GM23248 (cell line): ENCODE measurements around the gene SRPK2.

Experiments
- EZH2 ChIP-seq: fragments of 200-600 bp; sonication (generic); IDR thresholded peaks from 2 replicates; pipeline ENCODE4 v1.6.1; 2018; ENCODE audit warnings: antibody characterized with exemption, mild to moderate bottlenecking; ENCODE audit not compliant: insufficient read depth, poor library complexity, severe bottlenecking
- EZH2phosphoT487 ChIP-seq: fragments of 200-600 bp; sonication (generic); IDR thresholded peaks from 2 replicates; pipeline ENCODE4 v1.6.1; 2018; ENCODE audit warnings: antibody characterized with exemption, moderate library complexity, mild to moderate bottlenecking, low read depth; ENCODE audit not compliant: insufficient read depth

GRCh38 chr7:105209433-105209832 is 179.3 kb downstream of the SRPK2 start:
- no peak for TF ChIP-seq EZH2
- no peak for TF ChIP-seq EZH2phosphoT487
